ENCODE data around the gene TRPV3. TPM values are rescaled to one million over a fixed set of nuclear protein-coding genes. Genes with fewer than 3 reads are reported as not detected.
"Not testable (repeated sequence)": the region's sequence is repeated elsewhere in the genome, so short reads cannot be mapped to it uniquely, and the experiment has no call there.

The TRPV3 gene
- total RNA-seq, 1 donor from 2014 or later: 0.82 TPM

DNA sequence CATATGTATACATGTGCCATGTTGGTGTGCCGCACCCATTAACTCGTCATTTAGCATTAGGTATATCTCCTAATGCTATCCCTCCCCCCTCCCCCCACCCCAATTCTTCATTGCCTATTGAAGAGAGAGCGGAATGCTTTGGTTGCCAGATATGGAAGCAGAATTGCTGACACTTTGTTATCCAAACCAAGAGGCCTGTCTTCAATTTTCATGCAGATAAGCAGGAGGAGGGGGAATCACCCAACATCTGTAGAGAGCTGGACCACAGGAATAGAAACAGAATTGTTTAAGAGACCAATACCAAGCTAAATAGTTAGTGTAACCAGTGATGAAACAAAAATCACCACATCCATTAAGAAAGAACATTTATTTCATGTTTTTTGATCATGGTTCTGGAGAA is 74.8 kb downstream of the TRPV3 start:
- no peak for FAIRE-seq
- DNase-seq (ENCODE audit: low spot score in 2 of 2): no peak

DNA sequence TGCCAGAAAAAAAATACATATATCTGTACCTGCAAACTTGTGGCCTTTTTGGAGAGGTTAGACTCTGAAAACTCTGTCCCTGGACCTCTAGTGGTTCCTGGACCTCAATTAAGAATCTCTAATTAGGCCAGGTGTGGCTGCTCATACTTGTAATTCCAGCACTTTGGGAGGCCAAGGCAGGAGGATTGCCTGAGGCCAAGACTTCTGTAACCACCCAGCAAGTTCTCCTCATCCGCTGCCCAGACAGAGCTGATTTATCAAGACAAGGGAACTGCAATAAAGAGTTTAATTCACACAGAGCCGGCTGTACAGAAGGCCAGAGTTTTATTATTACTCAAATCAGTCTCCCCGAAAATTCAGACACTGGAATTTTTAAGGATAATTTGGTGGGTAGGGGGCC is 77.6 kb downstream of the TRPV3 start:
- DNase-seq (ENCODE audit: low spot score in 2 of 2) (no peak), FAIRE-seq (no peak)

DNA sequence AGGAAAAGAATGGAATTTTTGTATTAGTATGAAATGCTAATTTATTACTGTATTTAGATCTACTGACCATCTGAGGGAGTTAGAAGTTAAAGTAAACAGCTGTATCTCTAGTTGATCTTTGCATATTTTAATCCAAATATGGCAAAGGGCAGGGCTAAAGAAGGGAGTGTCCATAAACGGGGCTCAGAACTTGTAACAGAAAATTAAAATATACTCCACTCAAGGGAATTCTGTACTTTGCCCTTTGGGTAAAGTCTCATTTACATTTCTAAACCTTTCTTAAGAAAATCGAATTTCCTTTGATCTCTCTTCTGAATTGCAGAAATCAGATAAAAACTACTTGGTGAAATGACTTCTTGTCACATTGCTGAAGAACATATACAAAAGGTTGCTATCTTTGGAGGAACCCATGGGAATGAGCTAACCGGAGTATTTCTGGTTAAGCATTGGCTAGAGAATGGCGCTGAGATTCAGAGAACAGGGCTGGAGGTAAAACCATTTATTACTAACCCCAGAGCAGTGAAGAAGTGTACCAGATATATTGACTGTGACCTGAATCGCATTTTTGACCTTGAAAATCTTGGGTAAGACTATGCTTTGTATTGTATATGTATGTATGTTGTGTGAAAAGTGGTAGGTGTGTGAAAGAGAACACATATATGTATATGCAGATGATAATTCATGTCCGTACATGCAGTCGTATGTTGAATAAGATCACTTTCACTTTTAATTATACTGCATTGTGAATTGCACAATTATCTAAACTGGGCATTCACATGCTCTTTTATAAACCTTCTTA is 81.6 kb downstream of the TRPV3 start, which contains the start of gene ASPA:
TSS of gene ASPA (plus strand) at position 186 of the 799 bp plus-strand sequence. CDS start at position 349, 163 bp downstream.
- DNase-seq (ENCODE audit: low spot score in 2 of 2) (peak in 1 of 2 donors; percentile 48), FAIRE-seq (peak; percentile 34)

DNA sequence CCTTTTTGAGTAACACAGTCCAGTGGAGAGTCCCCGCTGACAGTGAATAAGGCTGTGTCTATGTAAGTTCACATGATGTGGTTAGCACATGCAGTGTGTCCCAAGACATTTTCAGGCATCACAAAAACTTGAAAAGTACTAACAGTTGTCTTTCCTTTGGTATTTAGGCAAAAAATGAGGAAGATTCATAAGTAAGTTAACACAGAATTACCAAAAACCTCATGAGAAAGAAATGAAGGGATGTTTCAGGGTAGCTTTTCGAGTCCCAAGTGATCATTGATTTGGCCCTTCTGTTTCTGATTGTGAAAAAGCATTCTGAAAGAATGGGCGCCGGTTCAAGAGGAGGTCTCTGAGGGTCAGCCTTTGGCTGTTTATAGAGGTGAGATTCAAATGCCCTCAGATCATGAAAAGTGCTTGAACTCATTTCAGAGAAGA is 82.3 kb downstream of the TRPV3 start:
- FAIRE-seq (no peak), DNase-seq (ENCODE audit: low spot score in 2 of 2) (peak in 1 of 2 donors; percentile 18)

DNA sequence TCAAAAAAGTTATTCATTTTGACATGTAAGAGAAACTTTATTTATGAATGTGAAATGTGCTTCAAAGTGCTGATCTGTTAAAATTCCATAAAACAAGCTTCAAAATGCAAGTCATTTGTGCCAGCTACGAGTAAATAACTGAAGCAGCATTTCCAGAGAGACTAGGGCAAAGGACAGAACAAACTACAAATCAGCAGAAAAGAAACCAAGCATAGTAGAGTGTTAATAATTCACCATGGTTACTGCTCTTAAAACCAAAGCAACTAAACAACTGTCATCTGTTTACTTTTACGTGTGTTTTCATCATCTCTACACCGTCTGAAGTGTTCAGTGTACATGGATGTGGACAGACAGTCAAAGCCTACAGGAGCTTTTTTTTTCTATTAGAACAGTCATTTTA is 83.4 kb downstream of the TRPV3 start:
- DNase-seq (ENCODE audit: low spot score in 2 of 2) (peak in 1 of 2 donors; percentile 44), FAIRE-seq (no peak)

DNA sequence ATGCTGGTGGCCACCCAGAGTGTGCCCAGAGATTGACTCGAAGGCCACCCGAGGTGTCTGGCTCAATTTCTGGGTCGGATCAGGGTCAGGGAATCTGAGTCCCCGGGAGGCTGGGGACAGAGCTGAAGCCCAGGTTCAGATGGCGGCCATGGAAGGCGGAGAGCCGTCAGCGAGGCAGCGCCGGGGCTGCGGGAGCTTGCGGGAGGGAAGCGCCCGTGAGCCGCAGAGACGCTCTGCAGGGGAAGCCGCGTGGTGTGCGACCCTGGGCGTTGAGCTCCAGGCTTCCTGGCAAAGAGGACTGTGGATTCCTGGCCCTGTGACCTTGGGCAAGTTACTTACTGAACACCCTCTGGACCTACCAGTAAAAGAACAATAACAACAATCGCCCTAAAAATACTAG is 85.5 kb downstream of the TRPV3 start:
- FAIRE-seq: no peak
- DNase-seq (ENCODE audit: low spot score in 2 of 2): no peak

DNA sequence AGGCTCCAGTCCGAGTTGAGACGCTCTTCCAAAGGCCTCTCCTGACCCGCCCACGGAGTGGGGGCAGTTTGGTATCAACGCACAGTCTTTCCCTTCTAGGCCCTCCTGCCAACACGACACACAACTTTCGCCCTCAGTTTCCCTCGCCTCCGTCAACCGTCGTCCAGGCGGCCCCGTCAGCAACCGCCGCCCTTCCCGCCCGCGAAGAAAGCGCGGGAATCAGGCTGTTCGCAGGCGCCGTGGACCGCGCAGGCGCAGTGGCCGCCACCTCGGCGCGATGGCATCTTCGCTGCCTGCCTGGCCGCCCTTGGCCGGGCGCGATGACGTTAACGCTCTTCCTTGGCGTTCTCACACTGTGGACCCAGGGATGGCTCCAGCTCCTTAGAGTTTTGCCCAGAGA is 86.0 kb downstream of the TRPV3 start, which contains the start of gene SPATA22:
TSS of gene SPATA22 (minus strand) at position 221 of the 400 bp plus-strand sequence. CDS start 2,494 bp downstream, outside the sequence.
- FAIRE-seq (no peak), DNase-seq (ENCODE audit: low spot score in 2 of 2) (no peak)

DNA sequence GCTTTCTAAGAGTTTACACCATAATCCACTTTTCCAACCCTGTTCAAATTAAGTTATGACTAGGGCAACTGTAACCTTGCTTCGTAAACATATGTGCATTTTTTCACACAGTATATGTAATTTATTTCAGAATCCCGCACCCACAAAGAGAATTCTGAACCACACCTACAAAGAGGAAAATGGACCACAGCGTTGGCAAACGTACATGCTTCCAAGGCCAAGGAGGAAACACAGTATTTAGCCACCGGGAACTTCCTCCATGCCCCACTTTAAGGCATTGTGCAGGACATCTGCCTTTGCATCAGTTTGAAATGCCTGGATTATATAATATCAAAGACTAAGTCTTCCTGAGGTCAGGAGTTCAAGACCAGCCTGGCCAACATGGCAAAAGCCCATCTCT is 88.1 kb downstream of the TRPV3 start:
- FAIRE-seq (no peak), DNase-seq (ENCODE audit: low spot score in 2 of 2) (no peak)

DNA sequence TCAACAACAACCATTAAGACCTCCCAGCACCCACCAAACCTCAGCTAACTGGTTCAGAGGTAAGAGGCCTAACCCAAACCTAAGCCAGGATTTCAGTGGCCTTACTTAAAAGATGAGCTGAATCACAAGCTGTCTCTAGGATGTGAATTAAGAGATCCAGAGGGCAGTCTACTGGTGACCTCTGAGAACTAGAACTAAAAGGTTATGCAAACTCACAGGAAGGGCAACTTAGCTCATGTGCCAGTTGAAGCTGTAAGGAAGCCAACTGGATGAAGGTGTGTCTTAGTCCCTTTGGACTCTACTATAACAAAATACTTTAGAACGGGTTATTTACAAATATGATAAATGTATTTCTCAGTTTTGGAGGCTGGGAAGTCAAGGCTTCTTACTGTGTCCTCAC is 91.3 kb downstream of the TRPV3 start:
- not testable (repeated sequence) for DNase-seq (ENCODE audit: low spot score in 2 of 2); FAIRE-seq

Other genes with a start within 250 kb of the TRPV3 start
- gene OR3A2, start 171.5 kb downstream of the TRPV3 start, total RNA-seq: 2.4 TPM
- gene OR1E1, start 159.4 kb downstream of the TRPV3 start, total RNA-seq: not detected
- not detected for gene OR3A3, start 146.4 kb downstream of the TRPV3 start, total RNA-seq
- not detected for gene OR1E2, start 124.0 kb downstream of the TRPV3 start, total RNA-seq
- gene SPATA22, start 86.0 kb downstream of the TRPV3 start, total RNA-seq: 3.7 TPM
- 0.41 TPM for gene ASPA, start 81.8 kb downstream of the TRPV3 start, total RNA-seq
- 4.5 TPM for gene TRPV1, start 51.6 kb upstream of the TRPV3 start, total RNA-seq
- 8.6 TPM for gene SHPK, start 78.4 kb upstream of the TRPV3 start, total RNA-seq
- gene CTNS, start 78.9 kb upstream of the TRPV3 start, total RNA-seq: 5.7 TPM
- gene TAX1BP3, start 110.8 kb upstream of the TRPV3 start, total RNA-seq: 26.9 TPM
- gene EMC6, start 111.0 kb upstream of the TRPV3 start, total RNA-seq: 7.3 TPM
- gene P2RX5, start 138.3 kb upstream of the TRPV3 start, total RNA-seq: 5.3 TPM
- gene HASPIN, start 166.1 kb upstream of the TRPV3 start, total RNA-seq: 0.82 TPM
- gene ITGAE, start 243.4 kb upstream of the TRPV3 start, total RNA-seq: 11.0 TPM